Measurements from ENCODE around the gene CCDC134. TPM values are rescaled to one million over a fixed set of nuclear protein-coding genes. Genes with fewer than 3 reads are reported as not detected.

The CCDC134 gene
- total and polyA plus RNA-seq, 7 donors = 0.60 to 8.6 (median 6.1) TPM

GRCh38 chr22:41873391-41873790, 72.9 kb downstream of the CCDC134 start:
- 61 to 76% methylated on average over 5 of the region's 5 CpGs for WGBS, 2 donors
- Histone ChIP-seq H3K27ac (no peak overlapping the region), H3K9me3 (no peaks in the 10 kb centered on the region), H3K4me1 (no peaks in the 10 kb centered on the region), H3K4me3 (no peak overlapping the region), H3K36me3 (peaks cover 12 to 98% (median 34%) of the 10 kb centered on the region in 4 donors), H3K27me3 (no peaks in the 10 kb centered on the region)
- intact Hi-C loops (cut with DNase I) = no loop called here
- TF ChIP-seq POLR2AphosphoS5 (IDR thresholded peaks at IDR 0.05) = no peak
- no peak for TF ChIP-seq POLR2A (IDR thresholded peaks at IDR 0.05)
- TF ChIP-seq CTCF (IDR thresholded peaks at IDR 0.05) = no peak
- no peak for TF ChIP-seq EP300 (IDR thresholded peaks at IDR 0.05)
- no peak for DNase-seq

- intact Hi-C loops (cut with DNase I) = no loop called here
- Histone ChIP-seq H3K4me3 (no peak overlapping the region), H3K27ac (no peak overlapping the region), H3K9me3 (no peaks in the 10 kb centered on the region), H3K27me3 (no peaks in the 10 kb centered on the region), H3K4me1 (no peaks in the 10 kb centered on the region), H3K36me3 (peaks cover 9 to 98% (median 28%) of the 10 kb centered on the region in 4 donors)
- 86 to 92% methylated on average over 2 of the region's 2 CpGs for WGBS, 2 donors
- DNase-seq = no peak
- TF ChIP-seq POLR2AphosphoS5 (IDR thresholded peaks at IDR 0.05) = no peak
- TF ChIP-seq EP300 (IDR thresholded peaks at IDR 0.05) = no peak
- no peak for TF ChIP-seq CTCF (IDR thresholded peaks at IDR 0.05)
- no peak for TF ChIP-seq POLR2A (IDR thresholded peaks at IDR 0.05)
These were observed 73.6 kb downstream of the CCDC134 start for GRCh38 chr22:41874090-41874489.

- no peak overlapping the region for H3K27ac ChIP-seq
- H3K4me3 ChIP-seq = no peak overlapping the region
These were observed 75.2 kb downstream of the CCDC134 start for GRCh38 chr22:41875531-41876270.

More at GRCh38 chr22:41875531-41876270, 75.2 kb downstream of the CCDC134 start:
- intact Hi-C loops (cut with DNase I) = no loop called here
- TF ChIP-seq POLR2AphosphoS5 (IDR thresholded peaks at IDR 0.05) (no peak), POLR2A (IDR thresholded peaks at IDR 0.05) (no peak), CTCF (IDR thresholded peaks at IDR 0.05) (no peak)
- Histone ChIP-seq H3K27me3 (no peaks in the 10 kb centered on the region), H3K9me3 (no peaks in the 10 kb centered on the region), H3K36me3 (peaks cover 9 to 97% (median 30%) of the 10 kb centered on the region in 4 donors), H3K4me1 (no peaks in the 10 kb centered on the region)
- 93 to 94% methylated on average over 10 of the region's 10 CpGs for WGBS, 2 donors
- DNase-seq = no peak

Other genes with a start within 250 kb of the CCDC134 start
- gene CSDC2, start 239.7 kb upstream of the CCDC134 start, total RNA-seq = 10 to 100 TPM in 2 of 4 donors, 1 to 10 TPM in 2; 6.4 to 19.9 (median 10.6) TPM
- 1 to 10 TPM in 1 of 3 donors, under 1 TPM in 2; 0.46 to 1.2 (median 0.60) TPM for gene CSDC2, start 239.7 kb upstream of the CCDC134 start, polyA plus RNA-seq
- 10 to 100 TPM; 35.0 to 58.9 (median 43.6) TPM for gene PMM1, start 210.8 kb upstream of the CCDC134 start, total RNA-seq
- gene PMM1, start 210.8 kb upstream of the CCDC134 start, polyA plus RNA-seq = 100 to 1,000 TPM in 1 of 3 donors, 10 to 100 TPM in 2; 52.4 to 102 (median 67.3) TPM
- gene DESI1, start 179.6 kb upstream of the CCDC134 start, total RNA-seq = 10 to 100 TPM; 11.0 to 29.1 (median 16.9) TPM
- gene DESI1, start 179.6 kb upstream of the CCDC134 start, polyA plus RNA-seq = 10 to 100 TPM; 10.2 to 19.2 (median 12.5) TPM
- 100 to 1,000 TPM; 143 to 220 (median 202) TPM for gene XRCC6, start 179.4 kb upstream of the CCDC134 start, total RNA-seq
- gene XRCC6, start 179.4 kb upstream of the CCDC134 start, polyA plus RNA-seq = 100 to 1,000 TPM; 141 to 203 (median 149) TPM
- gene SNU13, start 111.8 kb upstream of the CCDC134 start, total RNA-seq = 100 to 1,000 TPM in 2 of 4 donors, 10 to 100 TPM in 2; 69.8 to 121 (median 99.0) TPM
- gene SNU13, start 111.8 kb upstream of the CCDC134 start, polyA plus RNA-seq = 100 to 1,000 TPM; 103 to 146 (median 125) TPM
- 1 to 10 TPM in 1 of 4 donors, under 1 TPM in 1, not detected in 2; 0.54 to 1.2 TPM for gene MEI1, start 101.2 kb upstream of the CCDC134 start, total RNA-seq
- gene MEI1, start 101.2 kb upstream of the CCDC134 start, polyA plus RNA-seq = 1 to 10 TPM in 2 of 3 donors, under 1 TPM in 1; 0.60 to 6.4 (median 1.4) TPM
- gene SREBF2, start 32.4 kb downstream of the CCDC134 start, total RNA-seq = 10 to 100 TPM; 25.2 to 51.0 (median 33.4) TPM
- gene SREBF2, start 32.4 kb downstream of the CCDC134 start, polyA plus RNA-seq = 100 to 1,000 TPM in 1 of 3 donors, 10 to 100 TPM in 2; 13.8 to 132 (median 15.3) TPM
- gene SHISA8, start 114.4 kb downstream of the CCDC134 start, total RNA-seq = not detected
- under 1 TPM in 1 of 3 donors, not detected in 2; 0.12 TPM for gene SHISA8, start 114.4 kb downstream of the CCDC134 start, polyA plus RNA-seq
- gene TNFRSF13C, start 126.1 kb downstream of the CCDC134 start, total RNA-seq = not detected
- gene TNFRSF13C, start 126.1 kb downstream of the CCDC134 start, polyA plus RNA-seq = 10 to 100 TPM in 1 of 3 donors, 1 to 10 TPM in 1, under 1 TPM in 1; 0.23 to 23.9 (median 1.2) TPM
- 1 to 10 TPM in 3 of 4 donors, not detected in 1; 1.1 to 5.4 (median 2.5) TPM for gene CENPM, start 146.5 kb downstream of the CCDC134 start, total RNA-seq
- 10 to 100 TPM; 24.0 to 48.5 (median 35.8) TPM for gene CENPM, start 146.5 kb downstream of the CCDC134 start, polyA plus RNA-seq
- 1 to 10 TPM; 1.1 to 1.6 (median 1.3) TPM for gene SEPTIN3, start 168.8 kb downstream of the CCDC134 start, total RNA-seq
- gene SEPTIN3, start 168.8 kb downstream of the CCDC134 start, polyA plus RNA-seq = under 1 TPM; 0.46 to 0.71 (median 0.60) TPM
- 1 to 10 TPM in 1 of 4 donors, under 1 TPM in 3; 0.71 to 2.8 (median 0.89) TPM for gene WBP2NL, start 198.1 kb downstream of the CCDC134 start, total RNA-seq
- 1 to 10 TPM in 1 of 3 donors, under 1 TPM in 1, not detected in 1; 0.89 to 1.2 TPM for gene WBP2NL, start 198.1 kb downstream of the CCDC134 start, polyA plus RNA-seq